ENCODE measurements around the gene LIPM.
"Not testable (repeated sequence)": the region's sequence is repeated elsewhere in the genome, so short reads cannot be mapped to it uniquely, and the experiment has no call there.

LIPM gene

DNA sequence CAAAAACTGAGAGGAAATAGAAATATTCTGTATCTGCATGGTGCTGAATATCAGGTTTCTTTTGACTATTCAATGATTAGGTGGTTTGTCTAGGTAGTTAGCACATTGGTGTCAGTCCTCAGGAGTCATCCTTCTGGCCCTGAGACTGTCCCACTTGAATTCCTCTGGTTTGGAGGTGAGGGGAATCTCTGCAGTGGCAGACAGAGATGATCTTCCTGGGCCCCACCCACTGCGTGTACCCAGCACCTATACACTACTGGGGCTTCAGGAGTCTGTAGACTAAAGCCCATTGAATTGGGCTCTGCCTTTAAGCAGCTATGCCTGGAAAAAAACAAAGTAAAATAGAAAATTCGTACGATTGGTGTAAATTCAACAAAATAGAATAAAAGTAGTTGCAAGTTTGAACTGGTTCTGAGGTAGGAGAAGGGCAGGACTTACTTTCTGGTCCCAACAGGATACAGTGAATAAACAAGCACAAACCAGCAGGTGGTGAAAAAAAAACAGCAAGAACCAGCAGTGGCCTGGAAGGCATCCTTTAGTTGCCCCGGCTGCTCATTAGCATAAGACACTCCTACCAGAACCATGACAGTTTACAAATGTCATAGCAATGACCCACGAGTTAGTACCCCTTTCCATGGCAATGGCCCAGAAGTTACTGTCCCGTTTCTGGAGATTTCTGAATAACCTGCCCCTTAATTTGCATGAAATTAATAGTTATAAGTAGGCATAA is 1.7 kb downstream of the LIPM start:
- ATAC-seq = no peak

DNA sequence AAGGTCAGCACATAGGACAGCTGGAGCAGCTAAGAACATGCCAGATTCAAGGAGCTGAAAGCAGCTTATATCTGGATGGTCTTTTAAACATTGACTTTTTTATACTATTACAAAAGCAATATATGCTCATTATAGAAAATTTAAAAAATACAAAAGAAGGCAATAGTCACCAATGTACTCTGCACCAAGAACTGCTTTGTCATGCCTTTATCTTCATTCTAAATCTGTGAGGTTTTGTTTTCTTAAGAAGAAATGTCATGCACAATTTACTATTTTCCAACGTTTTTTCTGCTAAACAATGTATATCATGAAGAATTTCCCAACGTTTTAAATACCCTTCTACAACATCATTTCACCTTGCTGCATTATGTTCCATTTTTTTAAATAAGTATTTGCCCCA is 2.8 kb downstream of the LIPM start:
- ATAC-seq = no peak

DNA sequence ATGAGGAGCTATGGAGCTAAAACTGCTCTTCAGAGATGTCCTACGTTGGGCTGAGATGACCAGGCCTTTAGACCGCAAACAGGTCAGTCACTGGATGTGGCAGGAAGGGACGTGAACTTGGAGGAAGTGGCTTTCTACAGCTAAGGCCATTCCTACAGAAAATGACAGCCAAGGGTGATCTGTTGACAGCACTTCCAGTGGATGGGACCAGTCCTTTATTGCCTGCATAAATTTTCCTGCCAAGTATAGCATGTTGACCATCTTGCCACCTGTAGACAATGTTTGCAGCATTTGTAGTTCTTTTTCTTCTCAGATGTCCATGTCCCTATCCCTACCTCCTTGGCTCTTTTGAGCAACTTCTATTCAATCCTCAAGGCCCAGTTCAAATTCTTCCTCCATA is 3.4 kb downstream of the LIPM start:
- no peak for ATAC-seq

DNA sequence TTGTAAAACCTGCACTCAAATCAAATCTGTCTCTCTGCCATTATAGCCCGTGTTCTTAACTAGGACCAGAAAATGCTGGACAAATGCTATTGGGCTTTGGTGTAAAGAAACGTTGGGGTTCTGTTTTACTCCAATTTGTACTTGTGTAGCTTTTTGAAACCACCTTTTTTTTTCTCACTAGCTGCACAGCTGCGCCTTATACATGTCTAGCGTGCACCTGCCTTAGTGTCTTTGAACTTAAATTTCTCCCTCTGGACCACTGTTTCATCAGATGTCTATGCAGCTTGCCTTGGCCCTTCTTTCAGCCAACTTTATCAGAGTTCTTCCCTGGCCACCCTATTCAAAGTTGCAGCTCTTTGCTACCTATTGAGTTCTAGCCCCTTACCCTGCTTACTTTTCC is 7.1 kb downstream of the LIPM start:
- no peak for ATAC-seq

DNA sequence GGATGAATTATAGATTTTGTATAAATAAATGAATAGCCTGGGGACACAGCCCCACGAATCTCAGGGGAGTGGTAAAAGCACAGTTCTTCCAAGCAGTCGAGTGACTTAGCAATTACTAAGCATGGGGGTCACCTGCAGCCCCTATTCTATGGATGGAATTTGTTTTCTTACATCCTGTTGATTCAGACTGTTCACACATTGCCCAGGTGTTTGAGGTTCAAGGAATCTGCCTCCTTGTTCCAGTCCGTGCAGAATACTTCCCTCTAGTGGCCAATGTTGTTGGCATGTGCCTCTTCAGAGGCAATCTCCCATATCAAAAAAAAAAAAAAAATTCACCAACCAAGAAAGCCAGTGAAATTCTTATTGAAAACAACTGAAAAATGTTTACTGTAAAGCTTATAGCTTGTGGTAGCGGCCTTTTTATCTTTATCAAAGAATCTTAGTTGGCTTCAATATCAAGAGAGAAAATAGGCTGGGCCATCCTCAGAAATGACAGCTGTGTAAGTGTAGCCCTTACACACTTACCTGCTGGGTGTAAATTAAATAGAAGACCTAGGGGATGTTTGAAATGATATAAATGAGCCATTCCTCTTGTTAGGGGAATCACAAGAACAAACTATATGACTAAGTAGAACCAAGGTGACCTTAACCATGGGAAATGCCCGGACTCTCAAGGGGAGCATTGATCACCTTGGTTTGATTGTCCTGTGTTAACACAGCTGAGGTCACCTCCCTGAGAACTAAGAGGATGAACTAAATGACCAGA is 7.8 kb downstream of the LIPM start:
- ATAC-seq = peak; percentile 58 to 62

DNA sequence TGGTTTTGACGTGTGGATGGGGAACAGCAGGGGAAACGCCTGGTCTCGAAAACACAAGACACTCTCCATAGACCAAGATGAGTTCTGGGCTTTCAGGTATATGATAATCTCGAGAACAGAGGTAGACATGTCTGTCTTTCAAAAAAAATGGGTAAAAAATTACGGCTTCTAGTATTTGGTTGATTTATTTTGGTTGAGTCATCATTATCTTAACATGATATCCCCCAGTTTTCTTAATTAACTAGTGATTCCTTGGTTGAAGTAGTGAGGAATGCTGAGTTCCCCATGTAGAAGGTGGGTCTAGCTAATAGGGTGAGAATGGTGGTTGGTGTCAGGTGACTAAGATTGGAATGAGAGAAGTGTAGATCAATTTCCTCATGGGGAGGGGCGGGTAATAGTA is 10.7 kb downstream of the LIPM start:
- no peak for ATAC-seq

DNA sequence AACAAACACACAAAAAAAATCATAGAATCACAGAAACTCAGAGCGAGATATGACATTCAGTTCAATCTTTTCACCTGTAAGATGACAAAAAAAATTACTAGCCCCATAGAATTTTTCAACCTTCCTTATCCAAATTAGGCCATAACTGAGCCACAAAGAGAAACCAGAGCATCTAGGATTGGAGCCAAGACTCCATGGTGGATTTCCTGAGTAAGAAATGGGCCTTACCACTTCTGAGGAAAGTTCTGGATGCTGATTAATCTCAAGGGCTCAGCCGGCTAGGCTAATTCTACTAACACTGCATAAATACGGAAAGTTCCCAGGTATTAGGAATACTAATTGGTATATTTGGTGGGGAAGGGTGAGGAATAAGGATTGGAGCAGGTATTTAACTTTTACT is 16.8 kb downstream of the LIPM start:
- ATAC-seq = no peak

DNA sequence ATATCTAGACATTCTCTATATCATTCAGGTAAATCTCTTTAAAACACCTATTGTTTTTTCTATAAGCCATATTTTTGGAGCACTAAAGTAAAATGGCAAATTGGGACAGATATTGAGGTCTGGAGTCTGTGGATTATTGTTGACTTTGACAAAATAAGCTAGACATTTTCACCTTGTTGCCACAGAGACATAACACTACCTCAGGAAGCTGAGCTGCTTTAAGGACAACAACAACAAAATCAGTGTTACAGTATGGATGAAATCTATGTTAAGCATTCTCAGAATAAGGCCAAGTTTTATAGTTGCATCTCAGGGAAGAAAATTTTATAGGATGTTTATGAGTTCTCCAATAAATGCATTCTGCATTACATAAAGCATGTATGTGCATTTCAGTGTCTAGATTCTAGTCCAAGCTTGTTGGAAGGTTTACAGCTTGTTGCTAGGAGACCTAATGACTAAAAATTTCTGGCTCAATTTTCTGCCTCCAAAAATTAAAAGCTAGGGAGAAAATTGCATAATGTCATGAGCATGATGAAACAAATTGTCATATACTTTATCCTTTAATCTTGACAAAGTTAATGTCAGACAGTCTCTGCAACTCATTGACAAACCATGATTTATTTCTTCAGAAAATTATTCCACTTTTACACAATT is 18.3 kb downstream of the LIPM start:
- ATAC-seq = no peak

DNA sequence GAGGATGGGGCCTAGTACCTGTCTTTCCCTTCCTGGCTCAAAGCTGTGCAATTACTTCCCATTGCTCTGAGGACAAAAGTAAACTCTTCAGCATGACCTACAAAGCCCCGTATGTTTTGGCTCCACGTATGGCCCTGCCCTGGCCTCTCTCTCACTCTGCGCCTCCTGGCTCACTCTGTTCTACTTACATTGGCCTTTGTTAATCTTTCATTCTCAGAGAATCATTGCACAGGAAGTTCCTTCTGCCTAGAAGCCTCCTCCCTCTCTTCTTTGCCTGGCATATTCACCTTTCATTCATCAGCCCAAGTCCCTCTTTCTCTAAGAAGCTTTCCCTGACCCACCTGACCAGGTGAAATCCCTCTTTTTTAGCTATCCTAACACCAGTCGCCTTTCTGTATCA is 23.9 kb downstream of the LIPM start:
- ATAC-seq = no peak

DNA sequence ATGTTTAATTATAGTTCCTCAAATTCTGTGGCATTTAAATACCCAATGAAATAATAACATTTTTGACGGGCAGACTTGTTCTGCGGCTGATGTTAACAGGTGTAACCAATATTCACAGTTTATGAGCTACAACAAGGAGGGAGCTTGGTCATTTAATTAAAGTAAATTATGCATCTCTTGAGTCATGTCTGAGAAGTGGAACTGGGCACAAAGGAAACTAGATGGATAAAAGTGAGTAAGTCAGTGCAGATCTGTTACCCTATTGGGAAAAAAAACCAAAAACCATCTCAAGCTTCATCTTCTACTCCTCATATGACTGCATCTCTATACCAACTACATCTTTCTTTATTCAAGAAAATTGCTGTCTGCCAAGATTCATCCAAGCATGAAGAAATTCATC is 25.1 kb downstream of the LIPM start:
- no peak for ATAC-seq

DNA sequence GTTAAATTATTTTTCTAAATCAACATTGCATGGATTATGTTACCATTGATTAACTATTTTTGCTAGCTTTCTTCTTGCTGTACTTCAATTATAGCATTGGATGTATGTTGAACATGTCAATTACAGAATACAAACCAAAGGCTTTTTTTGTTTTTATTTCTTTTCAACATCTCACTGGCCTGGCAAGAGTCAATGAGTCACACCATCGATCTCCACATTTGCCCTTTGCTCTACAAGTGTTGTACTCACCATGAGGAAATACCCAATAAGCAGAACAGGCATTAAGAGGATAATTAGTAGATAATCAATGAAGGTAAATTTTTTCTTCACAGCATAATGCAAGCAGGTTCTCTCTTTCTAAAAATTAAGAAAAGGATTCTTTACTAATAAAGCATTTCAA is 25.8 kb downstream of the LIPM start:
- no peak for ATAC-seq

DNA sequence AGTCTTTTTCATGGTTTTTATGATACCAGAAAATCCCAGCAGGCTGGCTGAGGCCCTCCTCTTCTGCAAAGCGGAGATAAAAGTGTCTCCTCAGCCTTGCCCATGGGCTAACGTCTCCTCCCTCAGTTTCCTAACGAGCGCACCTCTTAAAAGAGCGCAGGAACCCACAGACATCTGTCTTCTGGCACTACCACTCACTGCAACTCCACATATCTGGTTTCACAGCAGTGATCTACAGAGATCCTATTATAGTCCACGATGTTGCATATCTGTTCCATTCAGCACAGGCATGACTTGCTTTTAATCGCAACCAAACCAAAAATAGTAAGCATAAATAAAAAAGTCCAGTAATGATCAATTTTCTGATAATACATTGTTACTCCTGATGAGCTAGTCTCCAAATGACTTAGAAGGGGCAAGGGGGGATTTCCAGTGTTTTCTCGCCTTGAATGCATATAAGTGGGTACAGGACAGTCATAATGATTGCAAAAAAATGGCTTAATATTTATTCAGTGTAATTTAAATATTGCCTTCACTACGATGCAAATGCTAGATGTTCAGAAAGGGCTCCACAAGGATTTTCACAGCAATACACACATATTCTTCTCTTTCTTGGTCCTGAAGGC is 28.2 kb downstream of the LIPM start:
- ATAC-seq = peak; percentile 61 to 62

DNA sequence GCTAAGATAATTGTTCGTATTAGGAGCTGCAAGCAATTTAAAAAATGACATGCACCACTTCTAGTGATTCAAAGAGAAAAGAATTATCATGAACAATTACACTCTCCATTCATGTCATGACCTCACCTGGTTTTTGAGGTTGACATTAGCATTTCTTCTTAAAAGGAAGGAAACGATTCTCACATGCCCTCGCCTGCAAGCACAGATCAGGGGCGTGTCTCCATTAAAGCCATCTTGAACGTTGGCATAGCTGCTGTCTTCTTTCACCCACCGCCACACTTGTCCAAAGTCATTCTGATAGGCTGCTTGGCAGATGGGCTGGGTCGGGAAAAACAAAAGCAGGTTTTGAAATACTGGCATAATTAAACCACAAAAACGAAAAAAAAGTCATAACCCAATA is 29.2 kb downstream of the LIPM start:
- peak; percentile 66 to 70 for ATAC-seq

DNA sequence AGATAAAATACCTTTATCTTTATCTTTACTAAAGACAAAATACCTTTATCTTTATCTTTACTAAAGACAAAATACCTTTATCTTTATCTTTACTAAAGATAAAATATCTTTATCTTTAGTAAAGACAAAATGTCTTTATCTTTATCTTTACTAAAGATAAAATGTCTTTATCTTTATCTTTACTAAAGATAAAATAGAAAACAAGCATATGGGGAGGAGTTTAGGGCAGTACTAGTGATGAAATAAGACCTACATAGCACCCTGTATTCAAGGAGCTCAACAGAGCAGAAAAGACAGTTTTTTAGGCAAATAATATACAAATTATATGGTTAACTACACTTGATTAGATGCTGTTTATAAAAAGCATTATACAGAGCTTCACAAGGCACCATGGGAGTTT is 29.8 kb downstream of the LIPM start:
- ATAC-seq = no peak

DNA sequence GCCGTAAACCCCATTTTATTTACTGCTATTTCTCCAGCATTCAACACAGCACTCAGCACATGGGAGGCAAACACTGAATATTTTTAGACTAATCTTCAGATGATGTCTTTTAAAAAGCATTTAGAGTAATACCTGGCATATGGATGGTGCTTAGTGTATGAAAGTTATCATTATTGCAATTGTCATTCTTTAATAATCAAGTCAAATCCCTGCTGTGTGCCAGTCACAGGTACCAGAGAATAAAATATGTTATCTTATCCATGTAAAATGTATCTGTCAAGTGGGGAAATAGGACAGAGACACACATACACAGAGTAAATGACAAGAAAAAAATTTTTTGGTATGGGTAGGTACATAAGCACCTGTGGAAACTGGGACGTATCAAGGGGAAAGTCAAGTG is 30.6 kb downstream of the LIPM start:
- no peak for ATAC-seq

DNA sequence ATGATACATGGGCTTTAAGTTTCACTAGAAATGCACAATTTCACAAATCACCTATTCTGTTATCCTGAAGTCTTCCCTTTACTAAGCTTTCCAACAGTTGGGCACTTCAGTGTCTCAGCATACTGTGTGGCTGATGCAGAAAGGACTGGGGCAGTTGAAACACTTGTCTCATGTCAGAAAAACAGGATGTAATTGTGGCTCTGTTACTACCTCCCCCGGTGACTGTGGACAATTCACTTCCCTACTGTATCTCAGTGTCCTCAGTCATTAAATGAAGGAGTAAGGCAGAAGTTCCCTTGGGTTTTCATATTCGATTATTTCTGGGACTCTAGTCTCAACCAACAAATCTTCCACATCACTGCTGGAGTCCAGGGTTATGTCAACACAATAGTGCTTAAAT is 31.2 kb downstream of the LIPM start:
- ATAC-seq = no peak

DNA sequence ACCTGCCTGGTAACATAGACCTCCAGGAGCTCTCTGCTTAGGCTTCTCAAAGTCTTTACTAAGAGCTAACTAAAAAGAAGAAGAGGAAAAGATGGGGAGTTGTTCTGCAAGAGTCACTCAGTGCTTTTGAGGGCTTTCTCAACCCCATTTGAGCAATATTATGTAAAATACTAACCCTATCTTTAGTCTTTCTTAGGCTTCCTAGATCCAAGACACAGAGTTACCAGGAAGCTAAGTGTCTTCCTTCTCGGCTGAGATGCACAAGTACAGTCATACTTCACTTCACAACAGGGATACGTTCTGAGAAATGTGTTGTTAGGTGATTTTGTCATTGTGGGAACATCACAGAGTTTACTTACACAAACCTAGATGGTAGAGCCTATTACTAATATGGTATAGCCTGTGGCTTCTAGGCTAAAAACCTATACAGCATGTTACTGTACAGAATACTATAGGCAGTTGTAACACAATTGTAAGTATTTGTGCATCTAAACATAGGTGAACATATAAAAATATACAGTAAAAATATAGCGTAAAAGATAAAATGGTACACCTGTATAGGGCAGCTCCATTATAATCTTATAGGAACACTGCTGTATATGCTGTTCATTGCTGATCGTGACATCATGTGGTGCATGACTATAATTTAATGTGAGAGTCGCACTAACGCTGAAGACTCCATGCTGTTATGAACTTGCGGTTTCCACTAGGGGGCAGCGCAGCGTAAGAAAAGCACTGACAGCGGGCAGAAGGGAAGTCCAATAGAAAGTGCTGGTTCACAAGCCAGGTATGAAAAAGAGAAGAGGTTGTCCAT is 32.8 kb downstream of the LIPM start:
- peak; percentile 67 to 70 for ATAC-seq

DNA sequence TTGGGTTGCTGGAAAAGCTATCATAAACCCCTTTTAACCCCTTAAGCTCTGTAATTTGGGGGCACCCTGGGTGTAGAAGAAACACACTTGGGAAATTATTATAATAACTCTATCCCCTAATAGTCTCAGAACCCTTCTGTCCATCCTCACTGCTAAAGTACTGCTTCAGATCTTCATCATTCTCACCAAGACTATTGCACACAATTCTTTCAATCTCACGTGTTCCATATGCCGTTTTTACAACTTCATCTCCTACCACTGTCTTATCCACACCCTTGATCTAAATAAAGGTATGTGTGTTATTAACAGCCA is 33.3 kb downstream of the LIPM start:
- ATAC-seq = no peak

DNA sequence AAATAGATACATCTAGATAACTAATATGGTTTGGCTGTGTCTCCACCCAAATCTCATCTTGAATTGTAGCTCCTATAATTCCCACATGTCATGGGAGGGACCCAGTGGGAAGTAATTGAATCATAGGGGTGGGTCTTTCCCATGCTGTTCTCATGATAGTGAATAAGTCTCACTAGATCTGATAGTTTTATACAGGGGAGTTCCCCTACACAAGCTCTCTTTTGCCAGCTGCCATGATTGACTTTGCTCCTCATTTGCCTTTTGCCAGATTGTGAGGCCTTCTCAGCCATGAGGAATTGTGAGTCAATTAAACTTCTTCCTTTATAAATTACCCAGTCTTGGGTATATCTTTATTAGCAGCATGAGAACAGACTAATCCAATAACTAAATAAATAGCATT is 35.1 kb downstream of the LIPM start:
- ATAC-seq = not testable (repeated sequence)

DNA sequence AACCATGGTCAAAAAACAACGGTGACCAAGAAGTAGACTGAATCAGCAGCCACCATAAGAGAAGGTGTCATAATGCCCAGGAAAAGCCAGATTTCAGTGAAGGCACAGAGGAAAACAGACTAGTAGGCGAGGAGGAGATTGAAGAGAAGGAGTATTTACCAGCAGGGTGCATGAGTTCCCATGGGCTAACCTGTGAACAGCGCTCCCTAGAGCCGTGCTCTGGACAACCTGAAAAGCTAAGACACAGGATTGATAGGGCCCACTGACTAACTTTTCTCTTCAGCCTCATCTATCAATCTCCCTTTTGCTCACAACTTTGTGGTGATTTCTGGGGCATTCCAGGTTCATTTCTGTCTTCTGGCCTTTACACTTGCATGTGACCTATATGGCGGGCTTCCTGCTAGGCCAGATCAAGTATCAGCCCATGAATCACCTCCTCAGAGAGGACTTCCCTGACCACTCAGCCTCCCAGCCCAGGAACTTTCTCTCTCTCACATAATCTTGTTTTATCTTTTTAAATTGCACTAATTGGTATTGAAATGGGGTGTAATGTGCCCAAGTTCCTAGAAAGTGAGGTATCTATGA is 36.3 kb downstream of the LIPM start:
- ATAC-seq = no peak

DNA sequence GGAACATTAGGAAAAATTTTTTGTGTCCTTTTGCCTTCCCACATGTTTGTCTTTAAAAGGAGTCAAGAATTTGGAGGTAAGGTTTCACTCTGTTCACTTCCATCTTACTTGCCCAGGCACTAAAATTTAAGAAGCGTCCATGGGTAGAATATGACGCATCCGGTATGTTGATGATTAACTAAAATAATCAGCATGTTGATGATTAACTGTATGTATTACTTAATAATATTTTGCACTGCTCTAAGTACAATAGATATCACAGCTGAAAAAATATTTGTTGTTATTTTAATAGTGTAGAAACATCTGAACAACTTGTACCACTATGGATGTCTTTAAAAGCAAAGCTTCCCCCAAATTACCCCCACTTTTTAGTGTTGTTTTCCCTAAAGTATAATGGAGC is 37.6 kb downstream of the LIPM start:
- no peak for ATAC-seq

DNA sequence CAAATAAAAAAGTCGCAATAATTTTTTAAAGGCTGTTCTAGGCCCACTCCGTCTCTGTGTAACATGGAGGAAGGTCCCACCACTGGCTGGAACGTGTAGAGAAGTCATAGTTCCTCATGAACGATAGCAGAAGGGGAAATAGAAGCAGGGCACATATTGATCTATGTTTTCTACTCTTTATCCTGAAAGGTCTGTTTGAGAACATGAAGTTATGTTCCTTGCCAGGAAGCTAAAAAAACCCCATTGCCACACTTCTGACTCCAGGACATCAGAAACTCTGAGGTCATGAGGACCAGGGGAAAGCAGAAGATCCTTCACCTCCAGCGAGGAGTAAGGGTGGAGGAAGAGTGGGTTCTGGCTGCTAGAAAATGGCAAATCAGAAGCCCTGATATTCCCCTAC is 38.4 kb downstream of the LIPM start:
- no peak for ATAC-seq

All from activated CD4-positive, CD25-positive, alpha-beta regulatory T cell treated with anti-CD3 and anti-CD28 coated beads, Interleukin-2, amount 50 U/mL, for 24 hours (primary cell).